MM.1S (cell line): ENCODE results near the gene EEPD1.

Experiments
- DNase-seq: peaks from one replicate; pipeline ENCODE4 v3.0.0-alpha.2; 2015
- H2AFZ ChIP-seq: fragments of 300-600 bp; sonication (generic); 2 replicates; pipeline ENCODE4 v1.6.0; 2016; ENCODE audit warnings: antibody characterized with exemption, low read length
- H3F3A ChIP-seq: fragments of 300-600 bp; sonication (generic); 2 replicates; pipeline ENCODE4 v1.6.1; 2016; ENCODE audit warnings: mild to moderate bottlenecking, antibody characterized with exemption, low read length, moderate library complexity, mixed read lengths; ENCODE audit not compliant: insufficient read depth
- H3K27ac ChIP-seq: fragments of 300-600 bp; sonication (generic); 2 replicates; pipeline ENCODE4 v1.5.1; 2016; ENCODE audit warnings: mild to moderate bottlenecking, low read length
- H3K27me3 ChIP-seq: fragments of 300-600 bp; sonication (generic); replicated peaks from 2 replicates; pipeline ENCODE4 v1.6.0; 2016; ENCODE audit warnings: low read length; ENCODE audit not compliant: insufficient read depth
- H3K36me3 ChIP-seq: fragments of 300-600 bp; sonication (generic); replicated peaks from 2 replicates; pipeline ENCODE4 v1.6.1; 2016; ENCODE audit warnings: mild to moderate bottlenecking, low read length, mixed read lengths; ENCODE audit not compliant: insufficient read depth
- H3K4me1 ChIP-seq: fragments of 300-600 bp; sonication (generic); 2 replicates; pipeline ENCODE4 v1.6.1; 2016; ENCODE audit warnings: low read length, mixed read lengths
- H3K4me2 ChIP-seq: fragments of 300-600 bp; sonication (generic); 2 replicates; pipeline ENCODE4 v1.6.0; 2016; ENCODE audit warnings: low read depth, low read length
- H3K4me3 ChIP-seq: fragments of 300-600 bp; sonication (generic); 2 replicates; pipeline ENCODE4 v1.5.1; 2016; ENCODE audit warnings: low read length, mixed read lengths
- H3K79me2 ChIP-seq: fragments of 300-600 bp; sonication (generic); 2 replicates; pipeline ENCODE4 v1.6.1; 2016; ENCODE audit warnings: mixed run types, low read length, mixed read lengths
- H3K9ac ChIP-seq: fragments of 300-600 bp; sonication (generic); 2 replicates; pipeline ENCODE4 v1.6.1; 2016; ENCODE audit warnings: low read length, mixed read lengths
- H3K9me2 ChIP-seq: fragments of 300-600 bp; sonication (generic); replicated peaks from 2 replicates; pipeline ENCODE4 v1.6.1; 2016; ENCODE audit warnings: mild to moderate bottlenecking, low read length, mixed read lengths; ENCODE audit not compliant: insufficient read depth
- H3K9me3 ChIP-seq: fragments of 300-600 bp; sonication (generic); replicated peaks from 2 replicates; pipeline ENCODE4 v1.6.1; 2016; ENCODE audit warnings: mild to moderate bottlenecking, low read length, mixed read lengths; ENCODE audit not compliant: insufficient read depth
- H4K20me1 ChIP-seq: fragments of 300-600 bp; sonication (generic); 2 replicates; pipeline ENCODE4 v1.6.1; 2016; ENCODE audit warnings: mild to moderate bottlenecking, low read length, moderate library complexity, mixed read lengths; ENCODE audit not compliant: insufficient read depth
- EZH2 ChIP-seq: fragments of 300-600 bp; sonication (generic); optimal IDR thresholded peaks from 2 replicates; pipeline ENCODE3; 2017; ENCODE audit warnings: low read depth, mild to moderate bottlenecking, antibody characterized with exemption, low read length, mixed read lengths
- EZH2phosphoT487 ChIP-seq: fragments of 300-600 bp; sonication (generic); IDR thresholded peaks from 2 replicates; pipeline ENCODE4 v1.6.1; 2018; ENCODE audit warnings: antibody characterized with exemption, low read length
- TF ChIP-seq, protein P1 (sequence below): fragments of 300-600 bp; sonication (generic); IDR thresholded peaks from 2 replicates; pipeline ENCODE4 v1.5.1; 2016; ENCODE audit warnings: antibody characterized with exemption, low read length, mixed read lengths

Gene EEPD1

DNA sequence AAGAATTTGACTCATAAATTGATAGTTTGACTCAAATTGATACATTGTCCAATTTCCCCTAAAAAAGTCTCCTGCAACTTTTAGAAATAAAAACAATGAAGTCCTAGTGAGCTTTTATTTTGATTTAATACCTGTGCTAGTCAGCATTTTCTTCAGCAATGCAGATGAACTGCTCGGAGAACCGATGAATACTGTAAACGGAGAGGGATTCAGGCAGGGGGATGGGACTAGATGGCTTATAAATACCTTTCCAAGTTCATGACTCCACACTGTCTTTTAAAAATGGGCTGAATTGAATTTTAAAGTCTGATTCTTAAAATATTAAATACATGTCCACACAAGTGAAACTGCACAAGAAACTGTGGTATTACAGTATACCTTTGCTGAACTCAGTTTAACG lies 12.7 kb downstream of the EEPD1 start:
- H3K9me2 ChIP-seq, result no peaks in the 10 kb centered on the region

DNA sequence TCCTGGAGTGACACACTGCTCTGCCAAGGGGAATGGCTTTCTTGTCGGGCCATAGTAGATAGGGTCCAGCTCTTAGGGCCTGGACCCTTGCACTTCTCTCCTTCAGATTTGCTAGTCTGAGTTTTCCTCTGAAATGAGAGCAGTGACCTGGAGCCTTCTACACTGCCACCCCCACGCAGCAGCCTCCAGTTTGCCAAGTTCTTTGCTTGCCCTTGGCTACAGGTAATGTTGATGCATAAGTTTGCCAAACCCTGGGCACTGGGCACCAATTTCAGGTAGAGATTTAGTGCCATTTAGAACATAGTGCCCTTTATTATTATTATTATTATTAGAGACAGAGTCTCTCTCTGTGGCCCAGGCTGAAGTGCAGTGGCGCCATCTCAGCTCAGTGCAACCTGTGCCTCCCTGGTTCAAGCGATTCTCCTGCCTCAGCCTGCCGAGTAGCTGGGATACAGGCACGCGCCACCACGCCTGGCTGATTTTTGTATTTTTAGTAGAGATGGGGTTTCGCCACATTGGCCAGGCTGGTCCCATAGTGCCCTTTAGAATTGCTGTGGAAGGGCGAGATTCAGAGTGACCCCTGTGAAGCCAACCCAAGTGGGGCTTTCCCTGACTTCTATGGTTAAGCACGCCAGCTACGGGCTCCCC lies 14.5 kb downstream of the EEPD1 start:
- no peaks in the 10 kb centered on the region for H3K27me3 ChIP-seq
- DNase-seq, result no peak
- no peak overlapping the region for H3K4me2 ChIP-seq
- no peaks in the 10 kb centered on the region for H3K4me1 ChIP-seq
- no peak overlapping the region for H2AFZ ChIP-seq
- H3K79me2 ChIP-seq, result no peaks in the 10 kb centered on the region
- no peak overlapping the region for H3K27ac ChIP-seq
- H3K36me3 ChIP-seq, result no peaks in the 10 kb centered on the region
- no peaks in the 10 kb centered on the region for H3K9me2 ChIP-seq
- no peak overlapping the region for H3K9ac ChIP-seq
- no peaks in the 10 kb centered on the region for H3F3A ChIP-seq
- H3K9me3 ChIP-seq, result no peaks in the 10 kb centered on the region
- TF ChIP-seq, protein P1, sequence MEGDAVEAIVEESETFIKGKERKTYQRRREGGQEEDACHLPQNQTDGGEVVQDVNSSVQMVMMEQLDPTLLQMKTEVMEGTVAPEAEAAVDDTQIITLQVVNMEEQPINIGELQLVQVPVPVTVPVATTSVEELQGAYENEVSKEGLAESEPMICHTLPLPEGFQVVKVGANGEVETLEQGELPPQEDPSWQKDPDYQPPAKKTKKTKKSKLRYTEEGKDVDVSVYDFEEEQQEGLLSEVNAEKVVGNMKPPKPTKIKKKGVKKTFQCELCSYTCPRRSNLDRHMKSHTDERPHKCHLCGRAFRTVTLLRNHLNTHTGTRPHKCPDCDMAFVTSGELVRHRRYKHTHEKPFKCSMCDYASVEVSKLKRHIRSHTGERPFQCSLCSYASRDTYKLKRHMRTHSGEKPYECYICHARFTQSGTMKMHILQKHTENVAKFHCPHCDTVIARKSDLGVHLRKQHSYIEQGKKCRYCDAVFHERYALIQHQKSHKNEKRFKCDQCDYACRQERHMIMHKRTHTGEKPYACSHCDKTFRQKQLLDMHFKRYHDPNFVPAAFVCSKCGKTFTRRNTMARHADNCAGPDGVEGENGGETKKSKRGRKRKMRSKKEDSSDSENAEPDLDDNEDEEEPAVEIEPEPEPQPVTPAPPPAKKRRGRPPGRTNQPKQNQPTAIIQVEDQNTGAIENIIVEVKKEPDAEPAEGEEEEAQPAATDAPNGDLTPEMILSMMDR, result no peak
- TF ChIP-seq EZH2phosphoT487 (no peak), EZH2 (no peak)
- H4K20me1 ChIP-seq, result no peaks in the 10 kb centered on the region
- no peak overlapping the region for H3K4me3 ChIP-seq

More for the DNA sequence above, 12.7 kb downstream of the EEPD1 start:
- DNase-seq, result no peak
- Histone ChIP-seq H3F3A (no peaks in the 10 kb centered on the region), H3K36me3 (no peaks in the 10 kb centered on the region), H3K4me1 (no peaks in the 10 kb centered on the region), H3K79me2 (no peaks in the 10 kb centered on the region), H3K4me2 (no peak overlapping the region), H3K27ac (no peak overlapping the region), H4K20me1 (no peaks in the 10 kb centered on the region), H2AFZ (no peak overlapping the region), H3K27me3 (no peaks in the 10 kb centered on the region), H3K4me3 (no peak overlapping the region), H3K9me3 (no peaks in the 10 kb centered on the region), H3K9ac (no peak overlapping the region)
- TF ChIP-seq, protein P1, result no peak
- no peak for TF ChIP-seq EZH2
- TF ChIP-seq EZH2phosphoT487, result no peak

DNA sequence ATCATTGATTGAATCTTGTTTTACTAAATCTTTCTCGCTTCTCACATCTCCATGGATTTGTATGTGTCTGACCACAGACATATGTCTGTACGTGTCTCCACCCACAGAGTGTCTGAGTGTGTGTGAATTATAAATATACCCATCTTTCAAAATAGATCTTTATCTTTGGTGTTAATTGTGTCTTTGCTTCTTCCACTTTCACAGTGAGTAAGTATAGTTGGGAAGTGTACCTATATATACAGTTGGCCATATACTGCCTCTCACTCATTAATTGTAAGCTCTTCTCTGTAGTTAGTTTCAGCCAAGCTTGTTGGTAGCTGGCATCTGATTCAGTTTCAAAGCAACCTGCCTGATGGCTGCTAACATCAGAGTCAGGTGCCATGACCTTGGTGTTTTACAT lies 18.4 kb downstream of the EEPD1 start:
- Histone ChIP-seq H3K9ac (no peak overlapping the region), H3K79me2 (no peaks in the 10 kb centered on the region)
- no peak for TF ChIP-seq EZH2
- TF ChIP-seq EZH2phosphoT487, result no peak
- TF ChIP-seq, protein P1, result no peak

More for the DNA sequence above, 18.4 kb downstream of the EEPD1 start:
- Histone ChIP-seq H3F3A (no peaks in the 10 kb centered on the region), H2AFZ (no peak overlapping the region), H3K9me2 (no peaks in the 10 kb centered on the region), H3K27ac (no peak overlapping the region), H3K4me2 (no peak overlapping the region), H3K27me3 (no peaks in the 10 kb centered on the region), H4K20me1 (no peaks in the 10 kb centered on the region), H3K9me3 (no peaks in the 10 kb centered on the region), H3K4me3 (no peak overlapping the region), H3K4me1 (no peaks in the 10 kb centered on the region), H3K36me3 (no peaks in the 10 kb centered on the region)
- DNase-seq, result no peak
